ENCODE data around the gene KIAA1217.
A peak's percentile ranks its signal among the peaks of the same experiment; 100 is the strongest.

The KIAA1217 gene

GRCh38 chr10:24541239-24541753 lies 332.4 kb downstream of the KIAA1217 start:
- no peak for TF ChIP-seq CTCF (conservative IDR thresholded peaks at IDR 0.05)

GRCh38 chr10:24542314-24543270 lies 333.7 kb downstream of the KIAA1217 start:
- no peak for TF ChIP-seq CTCF (conservative IDR thresholded peaks at IDR 0.05)
- H3K27ac ChIP-seq, result no peak overlapping the region

More at GRCh38 chr10:24541239-24541753, 332.4 kb downstream of the KIAA1217 start:
- H3K27ac ChIP-seq, result no peak overlapping the region

GRCh38 chr10:24544776-24545175 lies 335.8 kb downstream of the KIAA1217 start:
- no peak for TF ChIP-seq CTCF (conservative IDR thresholded peaks at IDR 0.05)
- H3K27ac ChIP-seq, result no peak overlapping the region

GRCh38 chr10:24545585-24545984 lies 336.6 kb downstream of the KIAA1217 start:
- no peak for TF ChIP-seq CTCF (conservative IDR thresholded peaks at IDR 0.05)
- no peak overlapping the region for H3K27ac ChIP-seq

- H3K27ac ChIP-seq, result no peak overlapping the region
- no peak for TF ChIP-seq CTCF (conservative IDR thresholded peaks at IDR 0.05)
These were observed 341.7 kb downstream of the KIAA1217 start for GRCh38 chr10:24550680-24551079.

GRCh38 chr10:24551161-24551560 lies 342.2 kb downstream of the KIAA1217 start:
- no peak for TF ChIP-seq CTCF (conservative IDR thresholded peaks at IDR 0.05)
- no peak overlapping the region for H3K27ac ChIP-seq

GRCh38 chr10:24552346-24553016 lies 343.5 kb downstream of the KIAA1217 start:
- H3K27ac ChIP-seq, result no peak overlapping the region
- TF ChIP-seq CTCF (conservative IDR thresholded peaks at IDR 0.05), result peak; percentile 36; the same call in 1 of the 2 replicates

Data from VCaP (cell line).